ENCODE measurements around the gene PNLIPRP1.

PNLIPRP1 gene

GRCh38 chr10:116633216-116633600, 42.4 kb downstream of the PNLIPRP1 start:
- DNase-seq, result no peak

DNA sequence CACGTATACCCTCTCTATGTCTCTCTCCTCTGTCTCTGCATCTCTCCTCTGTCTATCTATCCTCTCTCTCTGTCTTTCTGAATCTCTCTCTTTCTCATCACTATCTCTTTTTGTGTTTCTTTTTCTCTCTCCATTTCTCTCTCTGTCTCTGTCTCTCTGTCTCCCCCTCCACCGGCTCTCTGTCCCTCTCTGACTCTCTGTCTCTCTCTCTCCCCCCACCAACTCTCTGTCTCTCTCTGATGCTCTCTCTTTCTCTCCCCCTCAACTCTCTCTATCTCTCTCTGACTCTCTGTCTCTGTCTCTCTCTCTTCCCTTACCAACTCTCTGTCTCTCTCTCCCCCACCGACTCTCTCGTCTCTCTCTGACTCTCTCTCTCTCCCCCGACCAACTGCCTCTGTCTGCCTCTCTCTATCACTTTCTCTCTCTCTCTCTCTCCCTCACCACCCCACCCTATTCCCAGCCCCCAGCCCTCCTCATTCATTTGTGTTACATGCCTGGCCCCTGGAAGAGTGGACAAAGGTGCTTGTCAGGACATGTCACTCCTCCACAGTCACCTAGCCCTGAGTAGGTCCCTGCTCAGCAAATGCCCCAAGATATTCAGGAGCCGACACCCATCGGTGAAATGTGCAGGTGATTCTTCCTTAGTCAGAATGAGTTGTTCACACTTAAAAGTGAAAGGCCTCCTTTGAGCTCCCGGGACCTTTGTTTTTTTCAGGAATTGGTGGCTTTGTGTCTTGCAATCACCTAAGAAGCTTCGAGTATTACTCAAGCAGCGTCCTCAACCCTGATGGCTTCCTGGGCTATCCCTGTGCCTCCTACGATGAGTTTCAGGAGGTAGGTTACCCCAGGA, 43.6 kb downstream of the PNLIPRP1 start:
- DNase-seq, result no peak

DNA sequence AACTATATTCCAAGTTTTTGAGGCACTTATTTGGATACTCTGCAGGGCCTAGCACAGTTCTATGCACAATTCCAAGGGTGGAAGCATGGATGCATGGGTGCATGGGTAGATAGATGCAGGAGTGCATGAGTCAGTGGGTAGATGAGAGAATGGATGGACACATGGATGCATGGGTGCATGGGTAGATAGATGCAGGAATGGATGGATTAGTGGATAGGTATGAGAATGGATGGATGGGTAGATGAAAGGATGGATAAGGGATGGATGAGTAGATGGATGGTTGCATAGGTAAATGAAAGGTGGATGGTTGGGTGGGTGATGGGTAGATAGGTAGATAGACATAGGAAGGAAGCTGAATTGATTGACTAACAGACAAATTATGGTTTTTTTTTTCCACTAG, 45.6 kb downstream of the PNLIPRP1 start:
- no peak for DNase-seq

- no peak for DNase-seq
These were observed 46.2 kb downstream of the PNLIPRP1 start for GRCh38 chr10:116636976-116637375.

- no peak for DNase-seq
These were observed 47.1 kb downstream of the PNLIPRP1 start for GRCh38 chr10:116637830-116638229.

- DNase-seq, result no peak
These were observed 55.7 kb downstream of the PNLIPRP1 start for GRCh38 chr10:116646502-116646901.

GRCh38 chr10:116648903-116649302, 58.1 kb downstream of the PNLIPRP1 start:
- no peak for DNase-seq

- no peak for DNase-seq
These were observed 63.1 kb downstream of the PNLIPRP1 start for GRCh38 chr10:116653885-116654284.

DNA sequence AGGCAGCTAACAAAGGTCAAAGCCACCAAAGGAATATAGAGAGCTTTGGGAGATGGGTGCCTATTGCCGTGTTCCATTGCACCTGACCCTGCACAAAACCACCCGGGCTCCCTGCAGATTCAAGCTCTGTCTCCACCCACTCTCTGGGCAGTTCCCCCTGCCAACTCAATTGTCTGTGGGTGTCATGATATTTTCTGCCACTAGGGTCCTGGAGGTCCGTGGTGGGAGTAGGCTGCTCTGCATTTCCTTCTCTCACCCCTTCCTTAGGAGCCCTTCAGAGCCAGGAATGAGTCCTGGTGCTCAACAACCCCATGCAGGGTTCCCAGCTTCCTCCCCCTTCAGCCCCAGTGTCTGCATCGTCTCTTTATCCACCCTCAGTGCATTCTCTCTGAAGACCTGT, 64.1 kb downstream of the PNLIPRP1 start:
- no peak for DNase-seq

GRCh38 chr10:116655568-116655967, 64.8 kb downstream of the PNLIPRP1 start:
- DNase-seq, result no peak

DNA sequence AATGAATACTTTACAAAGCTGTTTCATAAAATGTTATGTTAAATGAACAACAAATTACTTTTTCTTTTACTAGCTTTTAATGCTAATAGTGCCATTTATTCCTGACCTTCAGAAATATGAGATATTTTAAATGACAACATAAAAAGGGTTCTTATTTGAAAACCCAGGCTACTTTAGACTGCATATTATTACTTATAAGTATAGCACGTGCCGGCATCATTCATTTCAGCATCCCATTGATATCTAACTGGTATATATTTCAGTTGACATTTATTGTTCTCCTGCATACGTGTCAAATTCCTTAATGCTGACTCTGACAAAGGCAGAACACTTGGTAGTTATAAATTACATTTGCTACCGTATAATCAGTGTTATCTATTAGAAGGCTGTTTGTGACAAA, 65.3 kb downstream of the PNLIPRP1 start:
- DNase-seq, result no peak

DNA sequence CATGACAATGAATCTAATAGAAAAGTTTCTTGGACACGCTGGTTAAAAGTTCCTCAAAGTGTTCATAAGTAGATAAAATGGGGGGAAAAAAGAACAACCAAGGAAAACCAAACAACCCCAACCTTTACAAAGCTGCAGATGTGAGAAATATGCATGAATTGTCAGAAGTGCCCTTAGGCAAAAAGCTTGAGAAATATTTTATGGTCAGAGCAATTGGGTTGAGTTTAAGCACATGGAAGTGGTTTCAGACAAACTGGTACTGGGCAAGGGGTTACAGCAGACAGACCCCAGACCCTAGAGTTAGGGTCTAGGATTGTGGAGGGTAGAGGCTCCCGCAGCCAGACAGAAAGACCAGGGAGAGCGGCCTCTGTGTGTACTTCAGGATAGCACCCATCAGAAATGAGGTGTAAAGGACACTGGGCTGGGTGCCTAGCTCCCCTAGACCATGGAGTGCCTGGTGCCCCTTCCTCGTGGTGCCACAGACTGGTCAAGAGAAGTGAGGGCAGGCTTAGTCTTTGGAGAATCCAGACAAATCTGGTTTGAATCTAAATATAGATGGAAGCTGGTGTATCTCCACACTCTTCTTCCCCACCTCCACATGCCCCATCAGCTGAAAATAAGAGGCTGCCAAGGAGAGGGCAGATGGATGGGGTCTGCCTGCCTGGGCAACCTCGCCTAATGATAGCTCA, 67.2 kb downstream of the PNLIPRP1 start:
- no peak for DNase-seq

Data from CD4-positive, alpha-beta T cell treated with Interleukin-21 for 1 hour (primary cell).